ENCODE measurements around the gene RAB1A.
A peak's percentile ranks its signal among the peaks of the same experiment; 100 is the strongest.

The RAB1A gene

DNA sequence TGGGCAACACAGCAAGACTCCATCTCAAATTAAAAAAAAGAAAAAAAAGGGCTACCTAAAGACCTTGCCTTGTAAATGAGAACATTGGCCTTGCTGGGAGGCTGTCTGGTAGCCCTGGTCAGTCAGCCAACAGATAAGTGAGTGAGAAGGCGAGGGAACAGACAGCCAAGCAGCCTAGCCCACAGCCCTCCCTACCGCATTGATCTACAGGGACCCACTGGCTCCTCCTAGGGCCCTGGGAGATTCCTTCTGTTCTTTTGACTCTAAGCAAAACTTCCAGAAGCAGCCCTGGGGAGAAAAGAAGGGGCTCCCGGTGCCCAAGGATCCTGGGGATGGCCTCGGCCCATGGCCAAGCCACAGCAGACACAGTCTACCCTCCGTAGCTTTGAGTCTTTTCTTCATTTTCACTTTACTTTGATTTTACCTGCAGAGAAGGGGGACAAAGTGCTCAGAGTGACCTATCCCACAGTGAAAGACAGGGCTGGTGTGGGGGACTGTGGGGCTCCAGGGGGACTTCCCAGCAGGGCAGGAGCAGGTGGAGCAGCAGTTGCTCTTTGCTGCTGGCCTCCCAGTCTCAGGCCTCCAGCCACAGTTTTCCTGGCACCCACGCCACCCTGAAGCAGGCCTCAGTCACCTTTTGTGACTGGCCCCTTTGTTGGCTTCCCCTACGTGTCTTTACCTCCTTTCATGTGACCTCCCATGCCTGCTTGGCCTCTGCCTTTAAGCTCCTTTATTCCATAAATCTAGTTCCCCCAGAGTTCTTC lies 68.6 kb downstream of the RAB1A start:
- DNase-seq (ENCODE audit: low read depth) = no peak

DNA sequence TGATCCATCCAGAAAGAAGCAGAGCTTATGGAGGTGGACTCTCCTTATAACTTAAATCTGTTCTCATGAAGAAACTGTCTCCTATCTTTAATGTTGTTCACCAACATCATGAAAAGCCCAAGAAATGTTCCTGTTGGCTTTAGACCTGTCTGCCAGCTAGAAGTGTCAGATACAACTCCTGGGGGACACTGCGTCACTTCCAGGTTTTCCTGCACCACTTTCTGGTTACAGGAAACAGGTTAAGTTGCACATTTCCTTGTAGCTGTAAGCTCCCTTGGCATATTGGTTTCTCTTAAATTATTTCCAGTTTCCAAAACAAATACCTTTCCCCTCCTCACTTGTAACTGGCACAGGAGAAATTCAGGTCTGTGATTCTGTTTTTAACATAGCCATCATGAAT lies 70.8 kb downstream of the RAB1A start:
- DNase-seq (ENCODE audit: low read depth) = no peak

DNA sequence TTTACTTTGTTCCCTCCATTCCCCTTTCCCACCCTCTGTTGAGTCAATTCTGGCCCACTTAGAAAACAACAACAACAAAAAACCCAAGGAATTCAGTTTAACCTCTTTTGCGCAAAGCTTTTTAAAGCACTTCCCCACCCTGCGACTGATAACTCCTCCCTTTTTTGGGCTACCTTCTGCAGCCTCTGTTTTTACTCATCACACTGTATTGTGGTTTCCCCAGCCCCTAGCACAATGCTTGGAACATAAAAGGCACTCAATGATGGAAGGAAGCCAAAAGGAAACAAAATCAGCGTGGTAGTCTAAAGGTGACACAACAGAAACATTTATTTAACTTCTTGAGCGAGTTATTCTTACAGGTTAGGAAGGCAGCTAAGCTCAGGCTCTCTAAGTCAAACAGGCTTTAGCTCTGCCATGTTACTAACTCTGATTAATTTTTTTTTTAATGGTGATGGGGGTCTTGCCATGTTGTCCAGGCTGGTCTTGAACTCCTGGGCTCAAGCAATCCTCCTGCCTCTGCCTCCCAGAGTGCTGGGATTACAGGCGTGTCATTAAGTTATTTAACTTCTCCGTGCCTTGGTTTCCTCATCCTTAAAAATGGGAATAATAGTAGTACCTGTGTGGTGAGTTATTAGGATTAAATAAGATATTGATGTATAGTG lies 72.4 kb downstream of the RAB1A start:
- DNase-seq (ENCODE audit: low read depth) = no peak

DNA sequence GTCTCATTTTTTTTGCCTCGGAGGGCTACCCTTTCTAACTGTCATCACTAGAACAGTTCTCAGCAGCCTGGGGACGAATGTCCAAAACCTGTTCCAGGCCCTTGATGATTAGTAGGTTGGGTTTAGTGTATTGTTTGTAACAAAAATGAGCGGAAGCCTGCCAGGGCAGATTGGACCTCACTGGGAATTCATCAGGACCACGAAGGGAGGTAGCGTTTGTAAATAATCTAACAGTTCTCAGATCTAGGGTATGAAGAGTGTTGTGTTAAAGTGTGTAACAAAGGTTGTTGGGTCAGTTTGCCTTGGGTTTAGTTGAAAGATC lies 72.9 kb downstream of the RAB1A start:
- DNase-seq (ENCODE audit: low read depth) = no peak

DNA sequence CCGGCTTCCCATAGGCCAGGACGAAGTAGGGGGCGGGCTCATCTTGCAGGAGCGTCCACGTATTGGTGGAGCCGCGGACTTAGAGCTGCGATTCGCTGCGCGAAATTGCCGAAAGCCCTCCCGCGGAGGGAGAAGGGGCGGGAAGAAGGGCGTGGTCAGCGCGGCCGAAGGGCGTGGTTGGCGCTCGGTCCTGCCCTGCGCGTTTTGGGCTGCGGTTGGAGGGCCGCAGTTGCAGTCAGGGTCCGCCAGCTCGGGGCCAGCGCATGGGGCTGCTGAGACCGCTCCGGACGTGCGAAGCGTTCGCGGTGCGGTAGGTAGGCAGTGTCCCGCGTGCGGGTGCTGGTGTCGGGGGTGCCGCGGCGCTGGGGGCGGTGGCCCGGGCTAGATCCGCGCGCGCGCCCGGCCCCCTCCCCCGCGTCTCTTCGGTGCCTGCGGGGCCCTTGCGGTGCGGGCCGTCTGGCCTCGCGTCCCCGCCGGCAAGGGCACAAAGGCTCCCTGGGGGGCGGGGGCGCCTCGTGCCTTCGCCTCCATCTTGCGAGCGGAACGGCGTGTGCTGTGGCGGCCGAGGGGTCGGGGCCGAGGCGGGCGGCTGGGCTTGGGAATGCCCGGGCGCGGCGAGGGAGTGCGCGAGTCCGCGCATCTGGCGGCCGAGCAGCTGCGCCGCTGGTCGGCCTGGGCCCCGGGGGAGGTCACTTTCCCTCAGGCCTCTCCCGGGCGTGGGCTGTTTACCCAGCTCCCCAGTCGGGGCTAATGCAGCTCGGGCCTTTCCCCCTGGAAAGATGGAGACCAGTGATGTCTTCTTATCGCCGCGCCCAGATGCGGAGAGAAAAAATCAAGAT lies 73.5 kb downstream of the RAB1A start, which contains the start of gene CEP68:
CEP68 (plus strand) TSS at position 202 of the 839 bp plus-strand sequence. CDS start 13,029 bp downstream, outside the sequence.
- peak; percentile 94 for DNase-seq (ENCODE audit: low read depth)

DNA sequence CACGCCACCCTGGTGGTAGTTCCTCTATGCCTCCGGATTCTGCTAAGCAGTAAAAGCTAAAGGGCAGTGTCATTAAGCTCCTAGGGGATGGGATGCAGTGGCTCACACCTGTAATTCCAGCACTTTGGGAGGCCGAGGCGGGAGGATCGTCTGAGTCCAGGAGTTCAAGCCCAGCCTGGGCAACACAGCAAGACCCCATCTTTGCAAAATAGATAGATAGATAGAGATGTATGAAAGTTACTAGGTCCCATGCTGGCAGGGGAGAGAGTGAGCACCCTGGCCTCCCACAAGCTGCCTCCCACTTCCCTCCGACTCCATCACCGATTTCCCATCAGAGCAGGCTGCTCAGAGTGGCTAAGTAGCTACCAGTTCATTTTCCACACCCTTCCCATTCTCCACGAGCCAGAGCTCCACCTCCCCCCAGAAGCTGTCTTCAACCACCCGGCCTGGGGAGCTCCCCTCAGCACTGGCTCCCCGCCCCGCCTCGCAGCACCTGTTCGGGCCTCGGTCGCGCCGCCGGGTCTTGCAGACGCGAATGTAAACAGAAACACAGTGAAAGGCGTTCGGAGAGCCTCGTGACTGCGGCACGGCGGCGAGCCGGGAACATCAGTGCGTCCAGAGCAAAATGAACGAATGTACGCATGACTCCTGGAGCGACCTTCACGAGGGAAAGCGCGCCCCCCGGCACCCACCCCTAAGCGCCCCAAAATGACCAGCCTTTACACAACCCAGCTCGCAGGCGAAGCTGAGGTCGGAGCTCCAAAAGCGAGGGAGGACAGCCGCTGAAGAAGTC lies 74.3 kb downstream of the RAB1A start:
- DNase-seq (ENCODE audit: low read depth) = no peak

DNA sequence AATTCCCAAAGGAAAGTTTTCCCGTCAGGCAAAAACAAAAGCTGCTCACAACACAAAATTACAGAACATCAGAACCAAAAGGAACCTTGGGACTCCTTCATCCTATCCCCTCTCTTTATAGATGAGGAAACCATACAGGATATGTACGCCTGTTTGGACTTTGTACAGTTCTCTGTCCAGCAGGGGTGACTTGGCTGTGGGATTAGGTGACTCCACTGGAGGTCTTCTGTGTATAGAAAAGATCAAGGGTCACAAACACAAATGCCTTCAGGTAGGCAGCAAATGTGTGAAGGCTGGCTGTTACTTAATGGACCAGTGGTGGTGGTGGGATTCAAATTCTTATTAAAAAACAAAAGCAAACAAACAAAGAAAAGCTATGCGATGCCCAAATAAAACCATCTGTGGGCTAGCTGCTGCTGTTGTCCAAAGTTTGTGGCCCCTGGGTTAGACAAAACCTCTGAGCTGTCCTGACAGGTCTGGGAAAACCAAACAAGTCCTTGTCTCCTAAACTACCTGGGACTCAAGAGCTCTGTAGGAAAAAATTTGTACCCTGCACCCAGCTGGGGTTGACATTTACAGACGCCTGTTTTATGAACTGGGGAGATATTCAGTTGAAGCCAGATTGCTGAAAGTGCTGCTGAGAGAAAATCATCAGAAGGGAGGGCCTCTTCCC lies 75.0 kb downstream of the RAB1A start:
- no peak for DNase-seq (ENCODE audit: low read depth)

DNA sequence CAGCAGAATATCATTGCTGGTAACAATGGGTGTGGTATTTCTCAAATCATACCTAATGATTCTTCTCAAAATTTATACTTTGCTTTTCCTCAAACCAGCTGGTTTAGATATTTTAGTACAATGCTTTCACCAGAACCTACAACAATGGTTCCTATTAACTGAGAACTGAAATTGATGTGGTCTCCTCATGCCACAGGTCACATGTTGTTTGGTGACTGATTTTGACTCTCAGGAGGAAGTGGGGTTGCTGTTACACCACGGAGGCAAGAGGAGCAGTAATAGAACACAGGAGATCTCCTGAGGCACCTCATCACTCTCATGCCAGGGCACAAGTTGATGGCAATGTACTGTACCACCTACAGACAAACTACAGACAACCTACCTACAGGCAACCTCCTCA lies 76.7 kb downstream of the RAB1A start:
- DNase-seq (ENCODE audit: low read depth) = no peak

DNA sequence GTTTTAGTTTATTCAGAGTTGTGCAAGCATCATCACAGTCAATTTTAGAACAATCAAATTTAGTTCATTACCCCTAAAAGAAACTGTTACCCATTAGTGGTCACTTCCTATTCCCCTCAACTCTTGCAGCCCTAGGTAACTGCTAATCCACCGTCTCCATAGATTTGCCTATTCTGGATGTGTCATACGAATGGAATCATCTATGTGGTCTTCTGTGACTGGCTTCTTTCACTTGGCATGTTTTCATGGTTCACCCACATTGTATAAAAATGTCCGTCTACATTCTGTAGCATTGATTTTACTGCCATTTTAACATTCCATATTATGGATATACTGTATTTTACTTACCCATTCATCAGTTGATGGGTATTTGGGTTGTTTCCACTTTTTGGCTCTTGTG lies 79.0 kb downstream of the RAB1A start:
- DNase-seq (ENCODE audit: low read depth) = no peak

DNA sequence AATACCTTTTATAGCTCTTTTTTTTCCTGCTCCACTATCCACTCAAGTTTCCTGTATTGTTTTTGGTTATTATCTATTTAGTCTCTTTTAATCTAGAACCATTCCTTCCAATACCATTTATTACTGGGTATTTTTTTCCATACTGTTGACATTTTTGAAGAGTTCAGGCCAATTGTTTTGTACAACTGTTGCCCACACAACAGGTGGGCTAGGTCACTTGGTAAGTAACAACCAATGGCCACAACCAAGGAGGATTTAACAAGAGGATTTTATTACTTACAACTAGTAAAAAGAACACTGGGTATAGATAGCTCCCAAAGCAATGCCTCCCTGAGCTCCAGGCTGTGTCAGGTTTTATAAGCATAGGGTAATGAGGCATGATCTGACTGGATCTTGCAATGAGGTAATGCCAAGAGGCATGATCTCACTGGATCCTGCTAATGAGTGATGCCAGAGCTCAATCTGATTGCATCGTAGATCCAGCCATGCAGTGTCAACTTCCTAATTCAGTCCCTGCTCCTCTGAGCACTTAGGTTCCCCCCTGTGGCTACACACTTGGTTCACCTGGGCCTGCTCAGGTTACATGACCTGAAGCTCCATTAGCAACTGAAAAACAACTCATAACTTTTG lies 80.8 kb downstream of the RAB1A start:
- DNase-seq (ENCODE audit: low read depth) = no peak

DNA sequence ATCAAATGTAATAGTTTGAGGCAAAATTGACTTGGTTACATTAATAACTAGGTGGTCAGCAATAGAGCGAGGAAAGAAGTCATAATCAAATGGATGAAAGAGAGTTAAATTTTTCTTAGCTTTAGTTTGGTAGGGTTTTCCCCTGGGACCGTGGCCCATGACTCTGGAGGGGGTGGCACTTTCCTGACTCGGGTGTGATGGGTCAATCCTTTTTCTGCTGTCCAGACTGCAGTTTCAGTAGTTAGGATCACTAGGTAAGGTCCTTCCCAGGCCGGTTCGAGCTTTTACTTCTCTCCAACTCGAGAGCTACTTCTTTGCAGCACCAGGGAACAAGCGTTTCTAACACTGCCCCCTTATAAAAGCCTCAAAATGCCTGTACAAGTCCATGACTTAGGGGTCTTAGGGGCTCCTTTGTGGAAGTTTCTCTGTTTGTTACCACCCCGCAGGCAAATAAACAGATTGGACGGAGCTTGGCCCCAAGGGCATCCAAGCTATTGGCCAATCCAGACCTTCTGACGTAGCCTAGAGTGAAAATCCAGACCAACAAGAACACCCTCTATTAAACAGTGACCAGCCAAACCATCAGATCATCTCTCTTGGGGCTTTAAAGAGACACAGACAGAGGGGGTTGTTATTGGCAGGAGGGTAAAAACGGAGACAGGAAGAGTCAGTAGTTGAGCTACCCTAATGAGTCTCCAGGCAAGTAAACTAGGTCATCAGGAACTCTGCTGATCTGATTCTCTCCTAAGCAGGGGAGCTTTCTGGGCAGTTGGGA lies 83.1 kb downstream of the RAB1A start:
- no peak for DNase-seq (ENCODE audit: low read depth)

DNA sequence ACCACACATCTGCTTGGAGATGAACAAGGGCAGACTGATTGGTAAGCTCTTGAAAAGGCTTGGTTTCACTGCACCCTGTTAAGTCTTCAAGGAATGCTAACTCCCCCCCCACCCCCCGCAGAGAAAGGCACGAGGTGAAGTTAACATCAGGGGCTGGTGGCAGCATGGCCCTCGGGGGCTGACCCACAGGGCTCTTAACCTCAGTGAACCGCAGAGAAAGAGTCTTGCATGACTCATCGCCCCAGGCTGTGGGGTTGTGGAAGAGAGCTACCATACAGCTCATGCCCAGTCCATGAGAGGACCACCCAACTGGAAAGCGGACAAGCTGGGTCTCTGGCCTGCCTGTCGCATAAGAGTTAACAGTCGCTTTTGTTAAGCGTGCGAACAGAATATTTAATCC lies 84.3 kb downstream of the RAB1A start:
- peak; percentile 74 for DNase-seq (ENCODE audit: low read depth)

DNA sequence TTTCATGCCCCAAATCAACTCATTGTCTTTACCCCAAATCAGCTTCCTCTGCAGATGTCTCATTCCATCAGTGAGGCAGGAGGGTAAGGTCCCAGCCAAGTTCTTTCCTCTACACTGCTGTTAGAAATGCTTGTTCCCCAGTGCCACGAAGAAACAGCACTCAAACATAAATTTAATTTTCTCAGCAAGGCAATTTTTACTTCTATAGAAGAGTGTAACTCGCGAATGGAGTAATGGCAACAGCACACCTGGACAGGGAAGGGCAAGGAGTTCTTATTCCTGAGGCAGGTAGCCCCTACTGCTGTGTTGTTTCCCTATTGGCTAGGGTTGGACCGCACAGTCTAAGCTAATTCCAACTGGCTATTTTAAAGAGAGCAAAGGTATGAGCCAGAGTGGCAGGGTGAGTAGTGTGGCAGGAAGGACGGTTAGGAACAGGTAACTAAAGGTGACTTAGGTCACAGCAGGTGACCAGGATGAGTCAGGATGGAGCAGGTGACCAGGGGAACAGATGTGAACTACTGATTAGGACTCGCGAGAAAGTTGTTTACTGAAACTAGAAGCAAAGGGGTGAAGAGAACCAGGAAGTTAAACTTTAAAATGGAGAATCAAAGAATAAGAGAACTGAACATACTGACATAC lies 85.7 kb downstream of the RAB1A start:
- no peak for DNase-seq (ENCODE audit: low read depth)

DNA sequence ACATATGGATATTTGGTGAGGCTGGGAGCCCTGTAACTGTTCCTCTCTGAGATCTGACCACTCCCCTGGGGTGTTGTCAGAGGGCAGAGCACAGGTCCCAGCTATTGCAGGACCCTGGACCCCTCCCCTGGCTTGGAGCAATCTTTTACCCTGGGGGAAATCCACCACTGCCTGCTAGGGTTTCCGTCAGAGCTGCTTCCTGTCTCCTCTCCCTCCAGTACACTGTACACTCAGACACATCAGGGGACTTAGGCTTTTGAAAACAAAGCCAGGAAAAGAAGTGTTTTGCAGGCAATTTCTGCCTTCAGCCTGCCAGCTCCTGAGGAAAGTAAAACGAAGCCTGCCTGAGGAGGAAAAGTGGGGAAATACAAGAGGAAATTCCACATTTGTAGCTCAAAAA lies 86.9 kb downstream of the RAB1A start:
- no peak for DNase-seq (ENCODE audit: low read depth)

DNA sequence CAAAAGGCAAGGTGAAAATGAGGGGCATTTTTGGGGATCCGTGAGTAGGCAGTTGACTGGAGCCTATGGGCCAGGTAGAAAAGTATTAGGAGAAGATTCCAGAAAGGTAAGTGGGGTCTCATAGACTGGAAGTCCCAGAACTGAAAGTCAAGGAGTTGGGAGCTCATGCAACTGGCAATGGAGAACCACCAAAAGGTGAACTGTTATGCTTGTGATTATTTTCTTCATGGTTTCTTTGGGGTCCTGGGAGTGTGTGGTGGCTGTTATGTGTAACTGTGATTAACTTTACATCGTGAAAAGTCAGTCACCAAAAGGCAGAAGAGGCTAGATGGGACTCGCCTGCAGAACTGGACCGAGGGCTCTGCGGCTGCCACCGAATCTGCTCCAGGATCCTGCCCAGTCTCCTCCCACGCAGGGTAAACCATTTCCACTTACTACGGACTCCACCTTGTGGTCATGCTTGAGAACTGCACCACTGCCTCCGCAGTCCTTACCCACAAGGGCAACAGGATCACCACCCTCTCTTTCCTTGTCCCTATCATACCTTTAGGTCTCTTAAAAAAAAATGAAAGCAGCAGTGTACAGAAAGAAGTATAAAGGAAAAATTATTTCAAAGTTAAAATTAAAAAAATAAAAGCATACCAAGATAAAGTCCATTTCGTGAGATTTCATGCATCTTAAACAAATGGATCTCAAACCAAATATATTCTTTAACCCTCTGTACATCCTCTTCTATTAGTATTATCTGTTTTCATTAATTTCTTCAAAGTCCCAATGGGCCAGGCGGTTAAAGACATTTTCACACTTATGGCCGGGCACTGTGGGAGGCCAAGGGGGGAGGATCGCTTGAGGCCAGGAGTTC lies 89.3 kb downstream of the RAB1A start:
- peak; percentile 81 for DNase-seq (ENCODE audit: low read depth)

DNA sequence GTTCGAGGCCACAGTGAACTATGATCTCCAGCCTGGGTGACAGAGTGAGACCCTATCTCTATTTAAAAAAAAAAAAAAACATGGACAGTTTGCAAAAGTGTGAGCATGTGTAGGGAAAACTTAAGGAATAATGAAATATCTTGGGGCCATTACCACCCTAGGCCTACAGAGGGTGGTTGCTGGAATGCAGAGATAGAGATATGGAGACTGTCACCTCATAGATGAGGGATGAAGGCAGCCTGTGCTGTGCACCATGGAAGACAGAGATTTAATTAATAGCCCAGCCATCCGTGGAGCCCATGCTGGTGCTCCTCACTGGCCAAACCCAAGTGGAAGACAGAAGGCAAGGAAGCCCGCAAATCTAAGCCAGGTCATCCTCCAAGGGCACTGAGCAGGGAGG lies 90.3 kb downstream of the RAB1A start:
- DNase-seq (ENCODE audit: low read depth) = no peak

DNA sequence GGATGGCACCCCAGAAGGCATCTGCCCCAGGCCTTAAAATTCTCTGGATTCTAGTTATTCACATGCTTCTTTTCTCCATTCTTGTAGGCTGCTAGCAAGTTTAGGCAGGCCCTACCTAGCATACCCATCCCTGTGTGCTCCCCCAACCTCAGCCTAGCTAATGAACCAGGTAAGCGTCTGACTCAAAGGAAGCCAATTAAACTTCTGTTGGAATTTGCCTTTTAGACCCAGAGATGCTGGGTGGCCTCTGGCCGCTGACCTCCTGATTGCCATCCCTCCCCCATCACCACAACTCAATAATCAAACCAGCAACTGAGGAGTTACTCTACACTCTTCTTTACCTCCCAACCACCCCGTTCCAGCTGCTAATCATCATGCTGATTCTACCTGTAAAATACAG lies 92.7 kb downstream of the RAB1A start:
- DNase-seq (ENCODE audit: low read depth) = no peak
